ENCODE results near the gene MAPK10. TPM values are rescaled to one million over a fixed set of nuclear protein-coding genes. Genes with fewer than 3 reads are reported as not detected.

MAPK10 gene
- total and polyA plus RNA-seq, 9 of the 15 experiments (the other 6 are each of a cell fraction or from before 2014, with no cell fraction given) = 0.10 to 0.53 (median 0.18) TPM; not detected in 4

DNA sequence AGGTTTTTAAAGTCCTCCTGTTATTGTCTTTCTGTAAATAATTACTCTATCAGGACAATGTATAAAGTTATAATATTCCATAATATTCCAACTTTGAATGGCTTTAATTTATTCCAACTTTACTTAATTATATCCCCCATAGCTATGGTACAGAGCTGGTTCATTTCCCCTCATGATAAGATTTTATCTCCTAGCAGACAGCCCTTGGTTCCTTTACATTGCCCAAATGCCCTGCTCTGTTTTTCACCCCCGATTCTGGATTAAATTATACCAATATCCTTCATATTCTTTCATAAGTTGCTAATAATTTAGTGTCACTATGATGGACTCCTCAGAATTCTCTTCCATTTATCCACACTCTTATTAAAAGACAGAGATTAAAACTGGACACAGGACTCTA is 340.5 kb downstream of the MAPK10 start:
- CTCF ChIA-PET (ENCODE audit: low intra/inter-chr PET ratio) = no interaction called here
- FAIRE-seq = no peak
- H4K20me1 ChIP-seq (replicated peaks; ENCODE audit: control insufficient read depth, insufficient read depth, low read length) = no peaks in the 10 kb centered on the region

DNA sequence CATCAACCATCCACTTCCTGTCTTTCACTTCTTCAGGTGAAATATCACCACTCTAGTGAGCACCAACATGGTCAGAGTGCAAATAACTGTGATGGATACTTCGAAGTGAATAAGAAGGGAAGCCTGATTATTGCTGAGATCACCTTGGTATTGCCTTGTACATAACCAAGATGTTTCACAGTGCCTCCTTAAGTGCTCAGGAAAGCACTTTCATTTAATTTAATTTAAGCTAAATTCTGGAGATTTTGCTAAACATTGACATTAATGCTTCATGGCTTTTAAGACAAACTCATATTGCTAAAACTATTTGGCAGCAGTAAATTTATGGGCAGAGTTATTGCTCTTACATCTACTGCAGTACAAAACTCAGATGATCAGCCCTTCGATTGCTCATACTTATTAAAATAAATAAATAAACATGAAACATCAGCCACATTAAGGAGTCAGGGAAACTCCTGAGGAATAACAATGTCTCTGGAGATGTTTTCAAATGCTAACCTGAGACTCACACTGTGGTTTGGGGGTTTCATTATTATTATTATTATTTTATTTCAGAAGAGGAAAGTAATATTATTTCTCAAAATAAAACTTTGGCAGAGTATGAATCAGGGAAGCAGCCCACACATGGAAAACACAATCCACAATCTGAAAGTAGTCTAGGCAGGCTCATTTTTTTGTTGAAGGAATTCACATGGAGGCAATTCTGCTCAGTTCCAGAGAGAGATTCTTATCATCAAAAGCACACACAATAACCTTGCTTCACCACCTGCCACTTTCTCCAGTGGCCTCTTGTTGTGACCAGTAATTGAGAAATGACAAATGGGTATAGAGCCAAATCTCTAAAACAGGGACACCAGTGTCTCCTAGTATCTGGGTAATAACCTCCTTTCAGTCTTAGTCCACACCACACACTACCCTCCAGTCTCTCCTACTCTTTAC is 344.2 kb downstream of the MAPK10 start:
- no peak for DNase-seq (ENCODE audit: extremely low read depth in 1 of 4, low spot score in 3 of 4)
- Histone ChIP-seq H3K9me1 (ENCODE audit: control insufficient read depth, insufficient read depth, low read length) (no peaks in the 10 kb centered on the region), H3K27ac (ENCODE audit: extremely low read depth, low read depth, low read length) (no peak overlapping the region), H3K79me2 (ENCODE audit: control insufficient read depth, insufficient read depth, low read length) (no peaks in the 10 kb centered on the region), H3K9ac (ENCODE audit: insufficient read depth in 1 of 2, low read depth in 2 of 2, low read length in 2 of 2) (no peak overlapping the region), H4K20me1 (replicated peaks; ENCODE audit: control insufficient read depth, insufficient read depth, low read length) (no peaks in the 10 kb centered on the region), H3K27me3 (ENCODE audit: control insufficient read depth in 2 of 2, insufficient read depth in 2 of 2, low read length in 2 of 2) (no peaks in the 10 kb centered on the region), H3K9me3 (replicated peaks; ENCODE audit: control insufficient read depth, insufficient read depth, low read depth, low read length) (no peaks in the 10 kb centered on the region), H3K36me3 (ENCODE audit: control insufficient read depth, insufficient read depth, low read length) (no peaks in the 10 kb centered on the region), H3K4me1 (replicated peaks in 1 of 2; ENCODE audit: control insufficient read depth in 2 of 2, insufficient read depth in 2 of 2, low read length in 2 of 2) (no peaks in the 10 kb centered on the region), H3K4me3 (no peak overlapping the region), H2AFZ (ENCODE audit: low read depth, low read length) (no peak overlapping the region), H3K4me2 (ENCODE audit: insufficient read depth, low read length) (no peak overlapping the region)
- ChIA-PET POLR2A (no interaction called here), CTCF (ENCODE audit: low intra/inter-chr PET ratio) (no interaction called here)
- in situ Hi-C loops (cut with MboI) (no loop called here), intact Hi-C loops (cut with micrococcal nuclease) (no loop called here)
- BruUV-seq (replicated peaks) = no TSS peak
- ATAC-seq = no peak
- WGBS (ENCODE audit: insufficient coverage, low coverage, missing lambda C conversion rate) = 3% methylated on average over 2 of the region's 2 CpGs
- no peak for FAIRE-seq
- TF ChIP-seq, protein P1, sequence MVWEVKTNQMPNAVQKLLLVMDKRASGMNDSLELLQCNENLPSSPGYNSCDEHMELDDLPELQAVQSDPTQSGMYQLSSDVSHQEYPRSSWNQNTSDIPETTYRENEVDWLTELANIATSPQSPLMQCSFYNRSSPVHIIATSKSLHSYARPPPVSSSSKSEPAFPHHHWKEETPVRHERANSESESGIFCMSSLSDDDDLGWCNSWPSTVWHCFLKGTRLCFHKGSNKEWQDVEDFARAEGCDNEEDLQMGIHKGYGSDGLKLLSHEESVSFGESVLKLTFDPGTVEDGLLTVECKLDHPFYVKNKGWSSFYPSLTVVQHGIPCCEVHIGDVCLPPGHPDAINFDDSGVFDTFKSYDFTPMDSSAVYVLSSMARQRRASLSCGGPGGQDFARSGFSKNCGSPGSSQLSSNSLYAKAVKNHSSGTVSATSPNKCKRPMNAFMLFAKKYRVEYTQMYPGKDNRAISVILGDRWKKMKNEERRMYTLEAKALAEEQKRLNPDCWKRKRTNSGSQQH (CRISPR knock-in tag; IDR thresholded peaks at IDR 0.05) = no peak
- TF ChIP-seq SMARCE1 (IDR thresholded peaks at IDR 0.05) (no peak), PRPF4 (IDR thresholded peaks at IDR 0.05; ENCODE audit: insufficient read depth, low read depth, low read length, poor library complexity, severe bottlenecking) (no peak), SIN3A (IDR thresholded peaks at IDR 0.05; ENCODE audit: borderline replicate concordance in 2 of 2, control insufficient read depth in 1 of 2, low read depth in 2 of 2, low read length in 2 of 2) (no peak), NCOA6 (IDR thresholded peaks at IDR 0.05) (no peak), PATZ1 (CRISPR knock-in tag; IDR thresholded peaks at IDR 0.05; ENCODE audit: borderline replicate concordance) (no peak), HDAC2 (IDR thresholded peaks at IDR 0.05) (no peak), HOMEZ (CRISPR knock-in tag; IDR thresholded peaks at IDR 0.05) (no peak)

More for the DNA sequence above, 340.5 kb downstream of the MAPK10 start:
- Histone ChIP-seq H3K27me3 (ENCODE audit: control insufficient read depth in 2 of 2, insufficient read depth in 2 of 2, low read length in 2 of 2) (no peaks in the 10 kb centered on the region; a peak in 1 of 5 replicates), H3K36me3 (ENCODE audit: control insufficient read depth, insufficient read depth, low read length) (no peaks in the 10 kb centered on the region), H3K9me3 (replicated peaks; ENCODE audit: control insufficient read depth, insufficient read depth, low read depth, low read length) (no peaks in the 10 kb centered on the region), H3K9me1 (ENCODE audit: control insufficient read depth, insufficient read depth, low read length) (no peaks in the 10 kb centered on the region), H3K4me2 (ENCODE audit: insufficient read depth, low read length) (no peak overlapping the region), H3K4me1 (replicated peaks in 1 of 2; ENCODE audit: control insufficient read depth in 2 of 2, insufficient read depth in 2 of 2, low read length in 2 of 2) (no peaks in the 10 kb centered on the region), H3K9ac (ENCODE audit: insufficient read depth in 1 of 2, low read depth in 2 of 2, low read length in 2 of 2) (no peak overlapping the region), H2AFZ (ENCODE audit: low read depth, low read length) (no peak overlapping the region), H3K27ac (ENCODE audit: extremely low read depth, low read depth, low read length) (no peak overlapping the region), H3K4me3 (no peak overlapping the region), H3K79me2 (ENCODE audit: control insufficient read depth, insufficient read depth, low read length) (no peaks in the 10 kb centered on the region)
- BruUV-seq (replicated peaks) = no TSS peak
- no peak for TF ChIP-seq PYGO2 (tag; IDR thresholded peaks at IDR 0.05)
- intact Hi-C loops (cut with micrococcal nuclease) (no loop called here), in situ Hi-C loops (cut with MboI) (no loop called here)
- WGBS (ENCODE audit: insufficient coverage, low coverage, missing lambda C conversion rate) = 13% methylated on average over 1 of the region's 1 CpG
- DNase-seq (ENCODE audit: extremely low read depth in 1 of 4, low spot score in 3 of 4) = no peak
- POLR2A ChIA-PET = no interaction called here
- ATAC-seq = no peak
